Stimulated activated CD8-positive, alpha-beta memory T cell treated with anti-CD3 and anti-CD28 coated beads, Interleukin-12 subunit alpha, Interleukin-12 subunit beta, amount 100 ng/mL, for 4 hours (primary cell): ENCODE results near the gene GAP43.

Experiments used
- DNase-seq: peaks from one replicate; pipeline ENCODE4 v3.0.0-alpha.2; 2020; ENCODE audit warnings: low read depth

Gene GAP43

DNA sequence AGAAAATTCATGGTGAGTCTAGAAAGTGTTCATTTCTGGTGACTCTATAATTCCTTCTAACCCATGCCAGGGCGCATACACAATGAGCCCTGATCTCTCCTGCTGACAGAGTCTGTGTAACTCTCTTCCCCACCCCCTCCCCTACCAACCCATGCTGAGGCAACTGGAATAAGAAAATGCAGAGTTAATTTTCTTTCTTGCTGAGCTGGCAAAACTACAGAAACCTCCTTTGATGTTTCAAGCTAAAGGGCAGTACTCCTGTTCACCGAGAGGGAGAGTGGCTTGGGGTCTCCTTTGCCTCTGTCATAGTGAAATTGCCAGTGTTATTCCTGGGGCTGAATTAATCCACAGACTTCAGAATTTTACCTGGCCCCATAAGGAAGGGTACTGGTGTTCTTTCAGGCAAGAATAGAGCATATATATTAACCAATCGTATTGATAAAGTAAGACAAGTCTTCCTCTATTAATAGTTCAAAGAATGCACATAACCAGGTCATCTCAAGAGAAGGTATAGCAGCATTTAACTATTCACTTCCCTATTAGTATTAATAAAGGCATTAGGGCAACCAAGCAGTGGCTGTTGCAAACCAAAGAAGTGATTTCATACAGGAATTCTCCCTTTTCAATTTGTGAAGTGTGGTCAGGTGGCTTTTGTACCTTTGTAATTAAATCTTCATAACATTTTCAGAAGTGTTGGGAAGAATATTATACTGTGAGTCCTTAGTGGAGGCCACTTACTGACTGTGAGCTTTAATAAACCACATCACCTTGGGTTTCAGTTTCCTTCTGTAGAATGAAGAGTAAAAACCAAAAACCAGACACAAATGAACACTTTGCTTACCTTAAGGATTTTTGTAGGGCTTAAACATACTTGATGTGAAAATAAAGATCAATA is 4.1 kb downstream of the GAP43 start:
- no peak for DNase-seq

DNA sequence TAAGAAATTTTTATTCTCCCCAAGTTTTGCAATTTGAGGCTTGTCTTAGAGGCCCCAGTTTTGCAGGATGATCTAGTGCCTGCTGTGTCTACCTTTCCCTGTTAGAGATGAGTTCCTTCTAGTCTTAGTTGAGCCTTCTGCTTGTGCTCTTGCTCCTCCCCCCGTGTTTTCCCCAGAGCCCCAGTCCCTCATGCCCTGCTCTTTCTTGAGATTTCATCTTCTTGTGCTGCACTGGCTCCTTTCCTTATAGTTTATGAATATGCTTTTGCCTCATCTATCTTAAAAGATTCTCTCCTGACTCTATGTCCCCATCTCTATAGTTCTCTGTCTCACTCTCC is 4.7 kb downstream of the GAP43 start:
- DNase-seq = no peak

DNA sequence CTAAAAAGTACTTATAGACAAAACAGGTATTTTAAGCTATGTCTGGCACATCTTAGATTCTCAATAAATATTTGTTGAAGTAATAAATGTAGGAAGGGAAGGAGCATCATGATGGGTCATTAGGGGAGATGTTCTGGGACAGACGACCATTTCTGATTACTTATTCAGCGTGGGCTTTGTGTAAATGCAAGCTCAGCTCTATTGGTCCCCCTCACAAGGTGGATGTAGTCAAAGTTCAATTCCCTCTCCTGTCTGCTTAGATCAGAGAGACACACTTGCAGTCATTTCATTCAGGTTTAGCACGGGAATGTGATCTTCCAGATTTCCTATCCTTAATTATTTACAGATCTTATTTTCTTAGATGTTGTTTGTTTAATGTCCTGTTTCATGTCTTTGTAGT is 7.5 kb downstream of the GAP43 start:
- DNase-seq = no peak

DNA sequence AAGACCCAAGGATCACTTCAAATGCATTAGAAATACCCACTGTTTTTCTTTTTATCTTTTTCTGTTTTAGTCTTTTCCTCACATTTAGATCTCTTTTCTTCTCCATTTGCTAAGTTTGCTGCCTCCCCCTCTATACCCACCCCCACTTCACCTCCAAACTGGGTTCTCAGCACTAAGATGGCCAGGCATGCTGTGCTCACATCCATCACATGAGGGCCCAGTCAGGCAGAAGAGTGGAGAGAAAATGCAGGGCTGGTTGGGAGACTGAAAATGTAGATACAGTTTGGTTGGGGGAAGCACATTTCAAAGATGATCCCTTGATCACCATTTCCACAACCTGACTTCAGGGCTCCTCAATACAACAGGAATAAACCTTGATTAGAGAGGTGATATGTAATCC is 8.7 kb downstream of the GAP43 start:
- no peak for DNase-seq

DNA sequence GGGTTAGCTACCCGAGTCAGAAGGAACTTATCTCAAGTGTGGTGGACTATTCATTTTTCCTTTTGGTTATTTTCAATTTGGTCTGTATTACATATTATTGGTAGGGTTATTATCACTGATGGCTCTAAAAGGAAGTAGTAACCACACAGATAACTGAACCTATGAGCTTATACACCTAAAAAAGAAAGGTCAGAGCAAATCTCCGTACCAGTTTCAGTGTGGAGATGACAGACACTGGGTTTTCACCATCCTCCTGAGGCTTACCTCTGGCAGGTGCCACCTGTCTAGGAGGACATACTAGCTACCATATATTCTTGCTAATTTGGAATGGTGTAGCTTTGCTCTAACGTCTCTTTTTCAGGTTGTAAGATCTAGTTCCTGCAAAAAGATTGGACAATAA is 10.2 kb downstream of the GAP43 start:
- DNase-seq = no peak

DNA sequence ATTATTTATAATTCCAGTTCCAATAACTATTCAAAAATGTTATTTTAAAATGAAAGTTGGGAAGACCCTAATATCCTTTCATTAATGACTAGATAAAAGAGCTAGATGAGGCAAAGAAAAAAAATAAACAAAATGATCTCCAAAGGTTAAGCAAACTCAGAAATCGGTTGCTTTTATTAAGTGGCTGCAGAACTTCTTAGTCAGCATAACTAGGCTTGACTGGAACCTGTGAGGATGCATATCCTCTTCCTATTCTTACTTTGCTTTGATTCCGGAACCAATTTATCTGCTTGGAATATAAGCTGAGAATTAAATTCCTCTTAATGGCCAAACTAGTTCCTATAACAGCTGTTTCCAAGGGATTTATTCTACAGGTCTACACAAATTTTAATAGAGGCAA is 10.7 kb downstream of the GAP43 start:
- no peak for DNase-seq

DNA sequence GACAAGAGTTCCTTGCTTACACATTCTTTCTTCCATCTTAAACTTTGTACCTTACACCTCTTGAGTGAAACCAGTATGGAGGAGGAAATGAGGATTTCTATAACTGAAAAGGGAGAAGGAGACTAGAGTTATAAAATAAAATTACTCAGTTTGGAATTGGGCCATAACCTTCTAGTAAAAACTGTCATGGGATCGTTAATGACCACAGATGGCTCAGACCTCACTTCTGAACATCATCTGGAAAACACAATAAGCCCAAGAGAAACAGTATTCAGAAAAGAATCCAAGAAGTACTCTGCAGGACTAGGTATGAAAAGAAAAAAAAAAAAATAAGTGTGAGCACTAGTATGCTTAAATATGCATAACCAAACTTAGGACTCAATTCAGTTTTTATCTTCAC is 12.1 kb downstream of the GAP43 start:
- no peak for DNase-seq

DNA sequence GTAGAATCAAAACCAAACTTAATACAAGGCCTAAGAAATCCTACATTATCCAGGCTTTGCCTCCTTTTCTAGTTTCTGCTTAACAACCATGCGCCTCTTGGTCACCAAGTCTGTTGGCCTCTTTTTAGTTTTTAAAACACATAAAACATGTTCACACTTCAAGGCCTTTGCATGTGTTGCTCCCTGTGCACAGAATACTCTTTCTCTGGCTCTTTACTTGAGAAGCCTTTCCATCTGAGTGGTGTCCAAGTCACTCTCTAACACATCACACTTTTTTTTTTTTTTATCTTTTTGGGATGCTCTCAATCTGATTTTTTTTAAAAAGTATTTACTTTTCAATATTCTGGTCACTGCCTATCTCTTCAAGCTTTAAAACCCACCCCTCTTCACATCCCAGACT is 14.9 kb downstream of the GAP43 start:
- no peak for DNase-seq

DNA sequence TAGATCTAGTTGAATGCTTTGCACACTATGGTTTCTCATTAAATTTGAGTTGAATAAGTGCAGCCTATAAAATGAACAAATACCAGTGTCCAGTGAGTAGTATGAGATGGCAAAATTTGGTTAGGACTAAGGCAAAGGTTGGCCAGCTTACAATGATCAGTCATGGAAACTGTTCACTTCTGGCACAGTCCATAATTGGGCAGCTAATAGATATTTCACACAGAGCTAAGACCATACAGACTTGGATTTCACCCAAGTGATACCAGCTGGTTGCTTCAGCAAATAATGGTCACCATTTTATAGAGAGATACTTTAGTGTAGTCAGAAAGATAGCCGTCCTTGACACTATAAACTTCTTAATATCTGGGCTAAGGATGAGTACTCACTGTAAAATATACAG is 15.7 kb downstream of the GAP43 start:
- DNase-seq = no peak

DNA sequence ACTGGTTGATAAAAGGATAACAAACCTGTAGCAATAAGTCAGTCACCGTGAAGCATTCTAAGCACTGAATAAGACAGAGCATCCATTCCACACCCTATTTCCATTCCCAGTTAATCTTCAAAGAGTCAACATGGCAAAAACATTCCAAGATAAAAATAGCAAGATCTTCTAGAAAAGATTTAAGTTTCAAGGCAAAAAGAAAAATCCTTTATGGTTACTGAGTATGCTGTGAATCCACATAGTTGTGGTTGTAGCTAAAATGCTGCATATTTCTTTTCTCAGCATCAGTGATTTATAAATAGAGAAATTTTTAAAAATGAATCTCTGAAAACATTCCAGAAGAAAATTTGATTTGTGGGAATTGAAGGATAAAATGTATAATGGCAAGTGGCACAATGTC is 21.1 kb downstream of the GAP43 start:
- DNase-seq = no peak

DNA sequence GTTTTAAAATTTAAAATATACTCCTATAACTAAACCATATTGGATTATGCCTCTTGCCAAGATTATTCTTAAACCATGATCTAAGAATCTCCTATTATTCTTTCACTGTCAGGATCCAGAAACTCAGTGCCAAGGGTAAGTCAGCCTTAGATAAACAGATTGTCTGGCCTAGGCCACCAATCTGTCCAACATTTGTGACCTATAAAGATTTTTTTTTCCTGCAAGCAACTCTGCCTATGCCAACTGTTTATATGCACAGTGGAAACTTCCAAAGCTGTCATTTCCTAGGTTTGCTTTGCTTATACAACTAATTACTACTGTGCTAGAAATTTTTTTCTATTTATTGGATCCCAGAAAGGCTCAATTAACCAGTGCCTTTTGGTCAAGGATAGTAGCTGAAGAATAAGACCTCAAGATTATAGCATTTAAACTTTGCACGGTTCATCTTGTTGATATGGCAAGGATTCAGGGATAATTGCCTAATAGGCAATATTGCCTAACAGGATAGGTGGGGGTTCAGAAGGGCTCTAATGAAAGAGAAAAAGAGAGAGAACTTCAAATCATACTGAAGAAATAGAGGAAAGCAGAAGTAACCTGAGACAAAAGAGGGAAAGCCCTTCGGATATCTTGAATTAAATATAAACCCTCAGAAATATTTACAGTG is 22.8 kb downstream of the GAP43 start:
- DNase-seq = no peak

DNA sequence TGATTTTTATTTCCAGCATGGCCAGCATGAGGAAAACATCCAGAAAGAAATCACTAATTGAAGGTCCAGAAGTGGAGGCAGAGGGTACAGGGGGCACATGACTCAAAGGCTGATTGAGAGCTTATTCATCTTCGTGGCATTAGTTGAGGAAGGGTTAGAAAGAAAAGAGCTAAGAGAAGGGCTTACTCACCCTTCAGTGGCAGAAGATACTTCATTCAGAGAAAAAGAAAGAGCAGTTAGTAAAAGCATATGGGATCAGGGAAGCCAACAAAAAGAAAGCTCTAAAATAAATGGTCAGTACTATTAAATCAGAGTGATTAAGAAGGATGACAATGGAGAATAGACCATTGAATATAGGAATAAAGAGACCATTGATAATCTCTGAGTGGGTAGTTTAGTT is 25.2 kb downstream of the GAP43 start:
- DNase-seq = no peak

DNA sequence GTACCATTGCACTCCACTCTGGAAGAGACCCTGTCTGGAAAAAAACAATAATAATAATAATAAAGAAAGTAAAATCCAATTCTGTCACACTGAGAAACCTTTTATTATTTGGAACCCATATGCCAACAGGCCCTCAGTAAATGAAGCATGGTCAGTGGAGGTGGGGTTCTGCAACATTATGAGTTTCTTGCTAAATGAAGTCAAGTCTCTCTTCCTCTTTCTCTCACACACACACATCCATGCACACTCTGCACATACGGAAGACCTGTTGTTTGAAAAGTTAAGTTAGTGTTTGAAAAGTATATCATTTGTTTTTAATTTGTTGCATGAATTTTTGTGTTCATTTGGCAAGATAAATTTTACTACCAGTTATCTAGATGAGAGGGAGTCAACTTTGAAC is 27.8 kb downstream of the GAP43 start:
- no peak for DNase-seq

DNA sequence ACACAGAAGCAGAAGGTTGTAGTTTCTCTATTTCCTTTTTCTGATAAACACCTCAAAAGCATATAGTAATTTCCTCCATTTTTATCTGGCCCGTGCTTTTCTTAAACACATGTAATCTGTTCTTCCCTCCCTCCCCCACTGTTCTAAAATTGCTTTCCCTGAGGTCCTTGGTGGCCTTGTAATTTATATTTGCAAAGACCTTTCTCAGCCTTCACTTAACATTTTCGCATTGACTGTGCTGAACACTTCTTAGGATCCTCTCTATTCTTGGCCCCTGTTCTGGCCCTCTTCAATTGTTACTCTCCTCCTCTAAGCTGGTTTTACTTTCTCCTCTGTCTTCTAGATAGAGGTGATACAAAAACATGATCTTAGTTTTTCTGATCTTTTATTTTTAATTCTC is 28.3 kb downstream of the GAP43 start:
- DNase-seq = no peak

DNA sequence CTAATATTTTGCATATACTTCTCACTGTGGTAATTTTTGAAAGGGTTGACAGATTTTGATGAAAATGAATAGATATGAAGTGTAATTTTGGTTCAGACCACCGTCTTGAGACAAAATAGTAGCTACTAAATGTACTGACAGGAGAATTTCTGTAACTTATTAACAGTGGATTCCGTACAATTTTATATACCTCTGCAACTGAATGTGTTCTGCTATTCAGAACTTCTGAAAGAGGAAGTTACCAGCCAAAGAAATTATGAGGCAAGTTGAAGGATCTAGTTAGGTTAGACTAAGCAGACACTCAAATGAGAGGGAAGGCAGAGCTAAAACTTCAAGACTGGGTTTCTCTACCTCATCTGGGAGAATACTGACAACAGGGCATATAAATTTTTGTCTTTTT is 29.4 kb downstream of the GAP43 start:
- no peak for DNase-seq

DNA sequence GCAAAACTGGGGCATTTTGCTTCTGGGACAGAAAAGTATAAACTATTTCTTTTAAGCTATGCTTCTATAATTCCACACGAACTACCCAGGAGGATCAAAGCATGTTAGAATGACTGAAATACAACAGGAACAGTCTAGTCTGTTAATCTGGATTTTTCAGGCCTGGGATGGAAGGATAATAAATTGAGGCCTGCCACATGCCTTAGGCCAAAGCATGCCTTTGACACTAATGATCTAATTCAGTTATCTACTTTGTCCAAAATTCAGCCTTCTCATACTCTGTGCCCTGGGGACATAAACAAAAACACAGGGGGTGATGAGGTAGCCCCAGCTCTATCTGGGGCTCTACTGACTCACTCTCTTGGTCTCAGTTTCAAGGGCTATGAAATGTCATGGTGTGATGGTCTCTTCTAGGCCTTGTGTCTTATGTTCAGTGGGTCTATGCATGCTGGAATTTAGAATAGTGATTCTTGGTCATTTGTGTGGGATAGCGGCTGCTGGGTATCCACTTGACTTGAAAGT is 32.5 kb downstream of the GAP43 start:
- no peak for DNase-seq

DNA sequence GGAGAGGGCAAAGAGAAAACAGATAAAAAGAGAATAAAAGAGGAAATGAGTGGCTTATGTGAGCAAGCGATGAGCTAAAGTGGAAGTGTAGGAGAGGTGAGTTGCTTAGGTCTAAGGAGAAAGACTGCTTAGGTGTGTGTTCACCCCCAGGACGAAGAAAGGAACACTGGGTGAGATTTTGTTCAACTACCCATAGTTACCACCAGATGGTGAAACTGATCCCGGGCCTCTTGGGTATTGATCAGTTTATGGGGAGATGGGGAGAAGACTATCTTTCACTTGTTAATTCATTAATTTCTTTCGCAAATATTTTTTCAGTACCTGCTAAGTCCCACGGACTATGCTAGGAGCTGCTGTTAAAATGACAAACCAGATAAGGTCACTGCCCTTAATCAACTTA is 33.9 kb downstream of the GAP43 start:
- no peak for DNase-seq

DNA sequence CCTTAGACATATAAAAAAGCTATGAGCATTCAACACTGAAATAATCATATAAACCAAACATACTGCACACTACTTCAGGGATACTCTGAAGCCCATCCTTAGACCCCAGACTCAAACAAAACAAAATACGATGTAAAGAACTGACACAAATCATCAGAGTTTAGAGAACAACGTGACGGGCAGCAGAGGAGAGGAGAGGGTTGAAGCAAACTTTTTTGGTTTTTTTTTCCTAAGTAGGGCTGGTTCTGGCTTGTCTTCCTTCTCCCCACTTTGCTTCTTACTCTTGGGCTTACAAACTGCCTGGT is 34.7 kb downstream of the GAP43 start:
- no peak for DNase-seq

DNA sequence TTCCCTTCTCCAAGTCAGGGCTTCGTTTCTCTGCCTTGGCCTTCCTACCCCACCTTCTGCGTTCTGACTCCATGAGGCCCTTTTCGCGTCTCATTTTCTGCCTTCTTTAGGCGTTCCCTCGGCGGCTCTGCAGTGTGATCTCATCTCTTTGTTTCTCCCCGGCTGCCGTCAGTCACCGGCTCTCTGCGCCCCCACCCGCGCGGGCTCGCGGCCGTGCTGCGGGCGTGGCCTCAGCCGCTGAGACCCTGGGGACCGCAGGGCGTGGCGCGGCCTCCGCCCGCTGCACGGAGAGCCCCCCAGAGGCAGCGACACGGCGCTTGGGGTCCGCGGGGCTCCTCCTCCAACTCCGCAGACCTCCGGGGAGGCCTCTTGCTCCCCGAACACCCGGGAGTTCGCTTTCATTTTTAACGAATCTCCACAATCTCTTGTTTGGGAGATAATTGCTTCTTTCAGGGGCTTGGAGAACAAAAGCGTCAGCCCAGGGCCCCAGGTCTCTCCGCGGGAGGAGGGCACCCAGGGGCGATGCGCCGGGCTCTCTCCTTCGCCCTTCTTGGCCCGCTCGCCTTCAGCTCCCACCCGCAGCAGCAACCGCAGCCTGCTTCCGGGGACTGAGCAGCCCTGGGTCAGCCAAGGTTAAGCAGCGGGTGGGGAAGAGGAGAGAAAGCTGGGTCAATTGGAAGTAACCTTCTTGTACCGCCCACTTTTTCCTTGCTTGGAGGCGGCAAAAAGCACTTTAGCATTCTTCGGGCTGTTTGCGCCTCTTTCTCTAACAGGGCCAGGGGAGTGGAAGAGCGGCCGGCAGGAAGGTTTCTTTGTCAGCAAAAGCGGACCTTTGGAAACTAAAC is 35.2 kb downstream of the GAP43 start:
- peak; percentile 59 for DNase-seq

DNA sequence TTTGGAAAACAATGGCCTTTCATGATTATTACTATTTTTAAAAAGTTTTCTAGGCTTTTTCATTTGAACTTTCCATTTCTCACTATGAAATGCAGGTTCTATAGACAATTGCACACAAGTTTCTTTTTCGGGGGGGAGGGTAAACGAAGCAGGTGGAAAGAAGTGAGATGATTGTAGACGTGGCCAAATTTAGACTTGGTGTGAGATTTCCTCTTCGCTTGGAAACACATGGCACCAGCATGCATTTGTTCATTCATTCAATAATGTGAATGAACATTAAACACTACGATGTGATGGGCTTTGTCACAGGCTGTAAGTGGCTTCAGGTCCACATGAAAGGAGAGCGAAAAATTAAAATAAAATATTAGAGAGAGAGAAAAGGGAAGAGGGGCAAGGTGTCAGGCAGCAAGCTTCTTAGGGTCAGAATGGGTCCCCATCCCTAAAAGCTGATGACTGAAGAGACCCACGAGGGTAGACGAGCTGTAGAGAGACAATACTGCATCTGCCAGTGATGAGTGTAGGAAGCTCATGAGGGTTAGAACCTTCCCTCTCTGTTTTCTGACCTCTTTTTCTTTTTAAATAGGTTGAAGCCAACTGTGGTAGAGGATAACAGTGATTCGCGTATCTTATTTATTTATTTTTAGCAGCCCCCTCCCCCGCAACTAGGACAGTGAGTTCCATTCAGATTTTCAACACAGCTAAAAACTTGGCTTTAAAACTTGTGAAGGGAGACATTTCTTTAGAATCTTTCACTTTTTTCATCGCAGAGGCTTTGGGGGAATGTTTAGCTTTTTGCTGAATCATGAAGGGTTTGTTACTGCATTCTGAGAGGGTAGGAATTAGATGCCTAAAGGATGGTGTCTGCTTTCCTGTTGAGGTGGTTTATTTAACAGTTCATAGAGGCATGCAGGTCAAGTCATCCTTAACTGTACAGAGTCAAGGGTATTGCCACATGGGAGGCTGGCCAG is 36.2 kb downstream of the GAP43 start:
- no peak for DNase-seq

DNA sequence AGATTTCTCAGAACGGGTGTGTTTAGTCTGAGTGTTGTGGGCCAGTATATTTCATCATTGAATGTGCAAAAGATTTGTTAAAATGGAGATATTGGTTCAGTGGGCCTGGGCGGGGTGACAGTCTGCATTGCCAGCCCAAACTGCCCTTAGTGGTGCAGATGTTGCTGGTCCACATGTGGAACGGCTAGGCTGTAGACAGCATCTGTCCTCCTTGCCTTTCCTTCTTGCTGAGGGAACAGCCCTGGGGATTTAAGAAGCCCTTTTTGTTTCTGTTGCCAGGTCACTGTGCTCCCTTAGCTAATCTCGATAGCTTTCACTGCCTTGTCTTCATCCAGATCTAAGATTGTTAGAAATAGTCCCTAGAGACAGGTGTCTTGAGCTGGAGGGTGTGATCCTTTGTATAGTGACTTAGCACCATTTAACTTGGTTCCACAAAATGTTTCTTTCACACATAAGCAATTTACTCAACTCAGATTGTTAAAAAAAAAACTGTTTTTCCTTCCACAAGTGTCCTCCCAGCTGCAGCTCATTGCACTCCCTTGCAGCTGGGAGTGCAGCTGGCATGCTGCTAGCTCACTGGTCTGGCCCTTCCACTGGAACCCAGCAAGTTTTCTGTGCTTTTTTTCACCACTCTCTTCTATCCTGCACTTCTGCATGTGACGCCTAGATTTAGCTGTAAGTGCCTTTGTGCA is 37.5 kb downstream of the GAP43 start:
- no peak for DNase-seq
